SH-SY5Y (cell line): Measurements from ENCODE around the gene EXOSC2.
A peak's percentile ranks its signal among the peaks of the same experiment; 100 is the strongest.

Experiments used
- GATA2 ChIP-seq: IDR thresholded peaks from 2 replicates; pipeline ENCODE4 v1.6.1; 2011; ENCODE audit warnings: mild to moderate bottlenecking, low read depth, low read length
- GATA3 ChIP-seq: IDR thresholded peaks from 2 replicates; pipeline ENCODE4 v1.6.1; 2011; ENCODE audit warnings: low read depth, mild to moderate bottlenecking, low read length, moderate library complexity

GRCh38 chr9:130693426-130694191 lies at the start of gene EXOSC2:
- TF ChIP-seq GATA3, result no peak
- peak; percentile 73 for TF ChIP-seq GATA2
